ENCODE results near the gene SPACA5B.
A peak's percentile ranks its signal among the peaks of the same experiment; 100 is the strongest.
"Not testable (repeated sequence)": the region's sequence is repeated elsewhere in the genome, so short reads cannot be mapped to it uniquely, and the experiment has no call there.

The SPACA5B gene

GRCh38 chrX:48130326-48130725 lies at the start of gene SPACA5B:
Gene SPACA5B, plus strand, starts transcription at chrX:48130626. Its CDS starts 62 bp downstream, at chrX:48130688.
- FAIRE-seq, result not testable (repeated sequence)

GRCh38 chrX:48083212-48083611 lies 47.2 kb upstream of the SPACA5B start:
- peak; percentile 83 for FAIRE-seq

GRCh38 chrX:48083706-48084105 lies 46.7 kb upstream of the SPACA5B start:
- FAIRE-seq, result no peak

GRCh38 chrX:48086082-48086481 lies 44.3 kb upstream of the SPACA5B start:
- FAIRE-seq, result no peak

- FAIRE-seq, result no peak
These were observed 40.3 kb upstream of the SPACA5B start for GRCh38 chrX:48090123-48090522.

GRCh38 chrX:48092558-48092957 lies 37.9 kb upstream of the SPACA5B start:
- not testable (repeated sequence) for FAIRE-seq

GRCh38 chrX:48101443-48101842 lies 29.0 kb upstream of the SPACA5B start:
- FAIRE-seq, result no peak

- FAIRE-seq, result no peak
These were observed 27.5 kb upstream of the SPACA5B start for GRCh38 chrX:48102874-48103374.

- no peak for FAIRE-seq
These were observed 22.7 kb upstream of the SPACA5B start for GRCh38 chrX:48107717-48108116.

GRCh38 chrX:48125286-48125685 lies 5.1 kb upstream of the SPACA5B start:
- FAIRE-seq, result not testable (repeated sequence)

- not testable (repeated sequence) for FAIRE-seq
These were observed 1.9 kb downstream of the SPACA5B start for GRCh38 chrX:48132308-48132844.

GRCh38 chrX:48139076-48139475 lies 8.7 kb downstream of the SPACA5B start:
- not testable (repeated sequence) for FAIRE-seq

- peak; percentile 53 for FAIRE-seq
These were observed 11.5 kb downstream of the SPACA5B start for GRCh38 chrX:48141810-48142508.

- FAIRE-seq, result not testable (repeated sequence)
These were observed 12.3 kb downstream of the SPACA5B start for GRCh38 chrX:48142697-48143096.

- FAIRE-seq, result no peak
These were observed 23.3 kb downstream of the SPACA5B start for GRCh38 chrX:48153769-48154168.

GRCh38 chrX:48154796-48155195 lies 24.4 kb downstream of the SPACA5B start:
- FAIRE-seq, result no peak

- FAIRE-seq, result no peak
These were observed 25.6 kb downstream of the SPACA5B start for GRCh38 chrX:48156014-48156413.

- FAIRE-seq, result no peak
These were observed 34.8 kb downstream of the SPACA5B start for GRCh38 chrX:48165241-48165640.

- FAIRE-seq, result not testable (repeated sequence)
These were observed 35.9 kb downstream of the SPACA5B start for GRCh38 chrX:48166322-48166721.

GRCh38 chrX:48179691-48180090 lies 49.3 kb downstream of the SPACA5B start:
- FAIRE-seq, result no peak

- no peak for FAIRE-seq
These were observed 50.4 kb downstream of the SPACA5B start for GRCh38 chrX:48180811-48181210.

- FAIRE-seq, result not testable (repeated sequence)
These were observed 51.5 kb downstream of the SPACA5B start for GRCh38 chrX:48181882-48182281.

Measured in A204.1 (cell line).